Measurements from ENCODE around the gene HNRNPLL. TPM values are rescaled to one million over a fixed set of nuclear protein-coding genes. Genes with fewer than 3 reads are reported as not detected.

The HNRNPLL gene
- total and polyA plus RNA-seq, 2 experiments from 2014 or later: 42.5 to 53.4 TPM

GRCh38 chr2:38537937-38538525, 64.7 kb downstream of the HNRNPLL start:
- DNase-seq (ENCODE audit: low spot score) (no peak), ATAC-seq (no peak)
- Mint-ChIP-seq H3K9me3 (no peaks in the 10 kb centered on the region), H3K27ac (no peak overlapping the region), H3K36me3 (ENCODE audit: low read depth) (no peaks in the 10 kb centered on the region), H3K4me3 (no peak overlapping the region), H3K4me1 (peaks cover 36% of the 10 kb centered on the region), H3K27me3 (ENCODE audit: insufficient read depth, low read depth, poor library complexity) (peaks cover 22% of the 10 kb centered on the region)
- peaks cover 14% of the 10 kb centered on the region for H3K27me3 ChIP-seq (ENCODE audit: insufficient read depth)
- no peaks in the 10 kb centered on the region for H3K9me2 ChIP-seq (ENCODE audit: insufficient read depth)
- H3K36me3 ChIP-seq (ENCODE audit: insufficient read depth): no peaks in the 10 kb centered on the region
- H3K4me3 ChIP-seq: no peak overlapping the region
- H3K4me1 ChIP-seq (ENCODE audit: insufficient read depth): peaks cover 19% of the 10 kb centered on the region
- TF ChIP-seq CREB1 (CRISPR knock-in tag; IDR thresholded peaks at IDR 0.05; ENCODE audit: low read depth) (no peak), ETS1 (IDR thresholded peaks at IDR 0.05) (no peak), ZNF331 (CRISPR knock-in tag; IDR thresholded peaks at IDR 0.05; ENCODE audit: low read depth) (no peak), POLR2AphosphoS5 (IDR thresholded peaks at IDR 0.05; ENCODE audit: low read depth) (no peak), EZH2 (IDR thresholded peaks at IDR 0.05; ENCODE audit: low read depth, unreplicated experiment) (no peak), JUNB (IDR thresholded peaks at IDR 0.05; ENCODE audit: unreplicated experiment) (no peak), ZNF114 (CRISPR knock-in tag; IDR thresholded peaks at IDR 0.05) (no peak), EZH2phosphoT487 (IDR thresholded peaks at IDR 0.05; ENCODE audit: unreplicated experiment) (no peak), ZNF462 (CRISPR knock-in tag; IDR thresholded peaks at IDR 0.05) (no peak), STAT1 (IDR thresholded peaks at IDR 0.05; ENCODE audit: unreplicated experiment) (no peak), CTCF (conservative IDR thresholded peaks at IDR 0.05; ENCODE audit: low read depth in 2 of 2) (no peak), REST (IDR thresholded peaks at IDR 0.05; ENCODE audit: unreplicated experiment) (no peak), NANOG (IDR thresholded peaks at IDR 0.05; ENCODE audit: borderline replicate concordance) (no peak)
- no peak overlapping the region for H3K27ac ChIP-seq (ENCODE audit: low read depth)
- no peaks in the 10 kb centered on the region for H3K79me2 ChIP-seq (replicated peaks; ENCODE audit: insufficient read depth)
- H3F3A ChIP-seq (replicated peaks; ENCODE audit: low read depth): no peaks in the 10 kb centered on the region
- H4K20me1 ChIP-seq (replicated peaks; ENCODE audit: insufficient read depth): no peaks in the 10 kb centered on the region
- no peak overlapping the region for H3K4me2 ChIP-seq
- no peak overlapping the region for H2AFZ ChIP-seq
